ENCODE data around the gene ARID1B.

Gene ARID1B

DNA sequence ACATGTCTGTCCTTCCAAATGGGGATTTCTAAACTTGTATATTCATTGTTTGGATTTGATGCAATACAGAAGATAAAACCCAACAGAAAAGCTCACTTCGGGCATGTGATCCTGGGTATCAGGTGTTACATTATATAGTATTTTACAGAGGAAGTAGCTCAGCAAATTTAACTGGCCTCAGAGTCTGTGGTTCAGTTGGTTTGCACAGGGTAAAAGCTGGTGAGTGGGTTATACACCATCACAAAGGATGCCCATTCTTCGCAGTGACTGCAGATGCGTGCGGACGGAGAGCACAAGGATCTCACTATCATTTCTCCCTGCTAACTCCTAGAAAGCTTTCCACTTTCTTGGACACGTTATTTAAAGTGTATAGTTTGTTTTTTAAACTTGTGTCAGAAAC, 309.5 kb downstream of the ARID1B start:
- Histone ChIP-seq H4K8ac (ENCODE audit: low read depth, low read length) (no peak overlapping the region), H3K4me1 (ENCODE audit: control insufficient read depth in 1 of 2, insufficient read depth in 2 of 2, low read length in 2 of 2) (peaks cover 4 to 8% of the 10 kb centered on the region in 2 experiments), H2BK120ac (ENCODE audit: insufficient read depth, low read length, poor library complexity) (no peak overlapping the region), H2BK12ac (ENCODE audit: low read length) (no peak overlapping the region), H3K36me3 (ENCODE audit: control insufficient read depth in 1 of 2, insufficient read depth in 2 of 2, low read length in 2 of 2) (peaks cover 4 to 6% of the 10 kb centered on the region in 2 experiments), H3K79me2 (ENCODE audit: control insufficient read depth, insufficient read depth, low read length, poor library complexity) (no peaks in the 10 kb centered on the region), H2AFZ (ENCODE audit: insufficient read depth, low read length, poor library complexity) (no peak overlapping the region), H3K79me1 (ENCODE audit: low read length) (no peaks in the 10 kb centered on the region), H3K23ac (ENCODE audit: low read length) (no peak overlapping the region), H3K4me2 (ENCODE audit: low read length) (no peak overlapping the region), H3K18ac (ENCODE audit: low read length) (no peak overlapping the region), H4K12ac (ENCODE audit: low read depth, low read length) (no peak overlapping the region), H4K91ac (ENCODE audit: low read depth, low read length) (no peak overlapping the region), H3K4me3 (ENCODE audit: low read depth, low read length) (no peak overlapping the region), H3K27ac (ENCODE audit: low read depth, low read length) (no peak overlapping the region), H3K14ac (ENCODE audit: low read length) (no peak overlapping the region), H2BK5ac (ENCODE audit: low read depth, low read length, poor library complexity) (no peak overlapping the region), H3K4ac (ENCODE audit: low read depth, low read length) (no peak overlapping the region), H3K9ac (ENCODE audit: low read length) (no peak overlapping the region), H3K9me3 (ENCODE audit: insufficient read depth, low read depth, low read length) (no peaks in the 10 kb centered on the region), H2AK5ac (ENCODE audit: low read length) (no peak overlapping the region), H3K27me3 (ENCODE audit: insufficient read depth, low read length) (no peaks in the 10 kb centered on the region)
- DNase-seq = no peak
- no CpG with 5 or more reads among the region's 6 CpGs for WGBS (ENCODE audit: extremely low coverage, insufficient coverage, insufficient read length)

- no CpG with 5 or more reads among the region's 2 CpGs for WGBS (ENCODE audit: extremely low coverage, insufficient coverage, insufficient read length)
- no peak overlapping the region for H3K18ac ChIP-seq (ENCODE audit: low read length)
These were observed 310.8 kb downstream of the ARID1B start for GRCh38 chr6:157087974-157088373.

DNA sequence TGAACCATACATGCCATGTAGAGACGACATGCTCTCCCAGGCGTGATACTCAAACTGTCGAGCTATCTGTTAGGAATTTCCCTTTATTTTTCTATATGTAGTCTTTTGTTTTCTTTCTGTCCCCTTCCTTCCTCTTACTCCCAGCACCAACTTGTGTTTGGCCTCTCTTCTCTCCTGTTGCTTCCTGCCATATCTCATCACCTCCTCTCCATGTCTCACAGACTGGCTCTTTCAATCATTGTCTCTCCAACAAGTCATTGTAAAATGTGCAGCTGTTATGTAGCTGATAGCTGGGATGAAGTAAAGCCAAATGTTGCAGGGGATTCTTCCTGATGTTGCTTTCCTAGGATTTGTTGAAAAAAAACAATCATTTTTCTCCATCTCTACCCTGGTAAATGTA, 311.7 kb downstream of the ARID1B start:
- H3K4me1 ChIP-seq (ENCODE audit: control insufficient read depth in 1 of 2, insufficient read depth in 2 of 2, low read length in 2 of 2) = peaks cover 4 to 8% of the 10 kb centered on the region in 2 experiments
- H3K4me3 ChIP-seq (ENCODE audit: low read depth, low read length) = no peak overlapping the region
- no peak overlapping the region for H4K8ac ChIP-seq (ENCODE audit: low read depth, low read length)
- H2BK5ac ChIP-seq (ENCODE audit: low read depth, low read length, poor library complexity) = no peak overlapping the region
- H2AFZ ChIP-seq (ENCODE audit: insufficient read depth, low read length, poor library complexity) = no peak overlapping the region
- H3K79me1 ChIP-seq (ENCODE audit: low read length) = no peaks in the 10 kb centered on the region
- H3K14ac ChIP-seq (ENCODE audit: low read length) = no peak overlapping the region
- no peak overlapping the region for H2BK12ac ChIP-seq (ENCODE audit: low read length)
- H3K27ac ChIP-seq (ENCODE audit: low read depth, low read length) = no peak overlapping the region
- no peak for DNase-seq
- no CpG with 5 or more reads among the region's 3 CpGs for WGBS (ENCODE audit: extremely low coverage, insufficient coverage, insufficient read length)
- no peak overlapping the region for H4K12ac ChIP-seq (ENCODE audit: low read depth, low read length)
- no peaks in the 10 kb centered on the region for H3K9me3 ChIP-seq (ENCODE audit: insufficient read depth, low read depth, low read length)
- H2AK5ac ChIP-seq (ENCODE audit: low read length) = no peak overlapping the region
- H3K4me2 ChIP-seq (ENCODE audit: low read length) = no peak overlapping the region
- no peak overlapping the region for H3K18ac ChIP-seq (ENCODE audit: low read length)
- H3K27me3 ChIP-seq (ENCODE audit: insufficient read depth, low read length) = no peaks in the 10 kb centered on the region
- H3K4ac ChIP-seq (ENCODE audit: low read depth, low read length) = no peak overlapping the region
- H3K36me3 ChIP-seq (ENCODE audit: control insufficient read depth in 1 of 2, insufficient read depth in 2 of 2, low read length in 2 of 2) = peaks cover 4 to 6% of the 10 kb centered on the region in 2 experiments
- H4K91ac ChIP-seq (ENCODE audit: low read depth, low read length) = no peak overlapping the region
- no peak overlapping the region for H3K9ac ChIP-seq (ENCODE audit: low read length)
- H2BK120ac ChIP-seq (ENCODE audit: insufficient read depth, low read length, poor library complexity) = no peak overlapping the region
- no peak overlapping the region for H3K23ac ChIP-seq (ENCODE audit: low read length)
- H3K79me2 ChIP-seq (ENCODE audit: control insufficient read depth, insufficient read depth, low read length, poor library complexity) = no peaks in the 10 kb centered on the region

More at GRCh38 chr6:157087974-157088373, 310.8 kb downstream of the ARID1B start:
- H3K4me1 ChIP-seq (ENCODE audit: control insufficient read depth in 1 of 2, insufficient read depth in 2 of 2, low read length in 2 of 2) = peaks cover 4 to 8% of the 10 kb centered on the region in 2 experiments
- H4K91ac ChIP-seq (ENCODE audit: low read depth, low read length) = no peak overlapping the region
- no peak overlapping the region for H3K4me2 ChIP-seq (ENCODE audit: low read length)
- H3K14ac ChIP-seq (ENCODE audit: low read length) = no peak overlapping the region
- H3K9ac ChIP-seq (ENCODE audit: low read length) = no peak overlapping the region
- H3K23ac ChIP-seq (ENCODE audit: low read length) = no peak overlapping the region
- H2BK12ac ChIP-seq (ENCODE audit: low read length) = no peak overlapping the region
- H2AFZ ChIP-seq (ENCODE audit: insufficient read depth, low read length, poor library complexity) = no peak overlapping the region
- H3K27ac ChIP-seq (ENCODE audit: low read depth, low read length) = no peak overlapping the region
- no peak overlapping the region for H3K4me3 ChIP-seq (ENCODE audit: low read depth, low read length)
- H3K79me1 ChIP-seq (ENCODE audit: low read length) = no peaks in the 10 kb centered on the region
- H4K12ac ChIP-seq (ENCODE audit: low read depth, low read length) = no peak overlapping the region
- peaks cover 4 to 6% of the 10 kb centered on the region in 2 experiments for H3K36me3 ChIP-seq (ENCODE audit: control insufficient read depth in 1 of 2, insufficient read depth in 2 of 2, low read length in 2 of 2)
- no peak overlapping the region for H2BK5ac ChIP-seq (ENCODE audit: low read depth, low read length, poor library complexity)
- no peaks in the 10 kb centered on the region for H3K27me3 ChIP-seq (ENCODE audit: insufficient read depth, low read length)
- H3K9me3 ChIP-seq (ENCODE audit: insufficient read depth, low read depth, low read length) = no peaks in the 10 kb centered on the region
- H2BK120ac ChIP-seq (ENCODE audit: insufficient read depth, low read length, poor library complexity) = no peak overlapping the region
- no peak overlapping the region for H3K4ac ChIP-seq (ENCODE audit: low read depth, low read length)
- DNase-seq = no peak
- no peaks in the 10 kb centered on the region for H3K79me2 ChIP-seq (ENCODE audit: control insufficient read depth, insufficient read depth, low read length, poor library complexity)
- no peak overlapping the region for H4K8ac ChIP-seq (ENCODE audit: low read depth, low read length)
- no peak overlapping the region for H2AK5ac ChIP-seq (ENCODE audit: low read length)

- no peak overlapping the region for H3K18ac ChIP-seq (ENCODE audit: low read length)
- no peak overlapping the region for H2AK5ac ChIP-seq (ENCODE audit: low read length)
- no CpG with 5 or more reads among the region's 3 CpGs for WGBS (ENCODE audit: extremely low coverage, insufficient coverage, insufficient read length)
- H2BK5ac ChIP-seq (ENCODE audit: low read depth, low read length, poor library complexity) = no peak overlapping the region
- no peak overlapping the region for H3K23ac ChIP-seq (ENCODE audit: low read length)
- H4K12ac ChIP-seq (ENCODE audit: low read depth, low read length) = no peak overlapping the region
- no peak overlapping the region for H2AFZ ChIP-seq (ENCODE audit: insufficient read depth, low read length, poor library complexity)
- H3K14ac ChIP-seq (ENCODE audit: low read length) = no peak overlapping the region
- no peak overlapping the region for H3K27ac ChIP-seq (ENCODE audit: low read depth, low read length)
- no peak overlapping the region for H2BK120ac ChIP-seq (ENCODE audit: insufficient read depth, low read length, poor library complexity)
- no peak overlapping the region for H4K91ac ChIP-seq (ENCODE audit: low read depth, low read length)
- H2BK12ac ChIP-seq (ENCODE audit: low read length) = no peak overlapping the region
- H3K79me2 ChIP-seq (ENCODE audit: control insufficient read depth, insufficient read depth, low read length, poor library complexity) = no peaks in the 10 kb centered on the region
- H3K4me2 ChIP-seq (ENCODE audit: low read length) = no peak overlapping the region
- no peaks in the 10 kb centered on the region for H3K9me3 ChIP-seq (ENCODE audit: insufficient read depth, low read depth, low read length)
- DNase-seq = no peak
- H3K79me1 ChIP-seq (ENCODE audit: low read length) = no peaks in the 10 kb centered on the region
- no peak overlapping the region for H3K4ac ChIP-seq (ENCODE audit: low read depth, low read length)
- H4K8ac ChIP-seq (ENCODE audit: low read depth, low read length) = no peak overlapping the region
- H3K4me3 ChIP-seq (ENCODE audit: low read depth, low read length) = no peak overlapping the region
- no peak overlapping the region for H3K9ac ChIP-seq (ENCODE audit: low read length)
- peaks cover 4 to 8% of the 10 kb centered on the region in 2 experiments for H3K4me1 ChIP-seq (ENCODE audit: control insufficient read depth in 1 of 2, insufficient read depth in 2 of 2, low read length in 2 of 2)
- H3K27me3 ChIP-seq (ENCODE audit: insufficient read depth, low read length) = no peaks in the 10 kb centered on the region
- H3K36me3 ChIP-seq (ENCODE audit: control insufficient read depth in 1 of 2, insufficient read depth in 2 of 2, low read length in 2 of 2) = peaks cover 4 to 6% of the 10 kb centered on the region in 2 experiments
These were observed 312.1 kb downstream of the ARID1B start for GRCh38 chr6:157089258-157089657.

Data from trophoblast cell (in vitro differentiated cells and primary cell).